Fibroblast of pulmonary artery (primary cell): ENCODE measurements around the gene FAM181A.

Experiments used
- DNase-seq: peaks from one replicate; pipeline ENCODE4 v3.0.0-alpha.2; 2010; ENCODE audit warnings: low read depth
- H3K4me3 ChIP-seq: replicated peaks from 2 replicates; pipeline ENCODE4 v1.5.1; 2011; ENCODE audit warnings: low read depth, mild to moderate bottlenecking, control low read depth, low read length, moderate library complexity
- TF ChIP-seq, protein P1 (sequence below): IDR thresholded peaks from 2 replicates; pipeline ENCODE4 v1.5.1; 2011; ENCODE audit warnings: mild to moderate bottlenecking, control low read depth, low read length, inconsistent platforms; ENCODE audit errors: missing control alignments

Gene FAM181A

DNA sequence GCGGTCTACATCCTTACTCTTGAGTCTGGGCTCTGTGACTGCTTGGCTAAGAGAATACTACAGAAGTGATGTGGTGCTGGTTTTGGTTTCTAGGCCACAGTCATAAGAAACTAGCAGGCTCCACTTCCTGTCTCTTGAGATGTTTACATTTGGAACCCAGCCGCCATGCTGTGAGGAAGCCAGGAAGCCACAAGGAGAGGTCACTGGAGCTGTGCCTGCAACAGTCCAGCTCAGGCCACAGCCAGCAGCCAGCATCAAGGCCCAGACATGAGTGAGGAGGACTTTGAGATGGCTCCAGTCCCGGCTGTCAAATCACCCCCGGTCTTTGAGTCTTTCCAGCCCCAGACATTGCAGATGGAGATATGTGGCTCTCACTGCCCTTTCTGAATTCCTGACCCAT lies 12.9 kb upstream of the FAM181A start:
- DNase-seq = no peak
- no peak overlapping the region for H3K4me3 ChIP-seq
- TF ChIP-seq, protein P1, sequence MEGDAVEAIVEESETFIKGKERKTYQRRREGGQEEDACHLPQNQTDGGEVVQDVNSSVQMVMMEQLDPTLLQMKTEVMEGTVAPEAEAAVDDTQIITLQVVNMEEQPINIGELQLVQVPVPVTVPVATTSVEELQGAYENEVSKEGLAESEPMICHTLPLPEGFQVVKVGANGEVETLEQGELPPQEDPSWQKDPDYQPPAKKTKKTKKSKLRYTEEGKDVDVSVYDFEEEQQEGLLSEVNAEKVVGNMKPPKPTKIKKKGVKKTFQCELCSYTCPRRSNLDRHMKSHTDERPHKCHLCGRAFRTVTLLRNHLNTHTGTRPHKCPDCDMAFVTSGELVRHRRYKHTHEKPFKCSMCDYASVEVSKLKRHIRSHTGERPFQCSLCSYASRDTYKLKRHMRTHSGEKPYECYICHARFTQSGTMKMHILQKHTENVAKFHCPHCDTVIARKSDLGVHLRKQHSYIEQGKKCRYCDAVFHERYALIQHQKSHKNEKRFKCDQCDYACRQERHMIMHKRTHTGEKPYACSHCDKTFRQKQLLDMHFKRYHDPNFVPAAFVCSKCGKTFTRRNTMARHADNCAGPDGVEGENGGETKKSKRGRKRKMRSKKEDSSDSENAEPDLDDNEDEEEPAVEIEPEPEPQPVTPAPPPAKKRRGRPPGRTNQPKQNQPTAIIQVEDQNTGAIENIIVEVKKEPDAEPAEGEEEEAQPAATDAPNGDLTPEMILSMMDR = no peak

DNA sequence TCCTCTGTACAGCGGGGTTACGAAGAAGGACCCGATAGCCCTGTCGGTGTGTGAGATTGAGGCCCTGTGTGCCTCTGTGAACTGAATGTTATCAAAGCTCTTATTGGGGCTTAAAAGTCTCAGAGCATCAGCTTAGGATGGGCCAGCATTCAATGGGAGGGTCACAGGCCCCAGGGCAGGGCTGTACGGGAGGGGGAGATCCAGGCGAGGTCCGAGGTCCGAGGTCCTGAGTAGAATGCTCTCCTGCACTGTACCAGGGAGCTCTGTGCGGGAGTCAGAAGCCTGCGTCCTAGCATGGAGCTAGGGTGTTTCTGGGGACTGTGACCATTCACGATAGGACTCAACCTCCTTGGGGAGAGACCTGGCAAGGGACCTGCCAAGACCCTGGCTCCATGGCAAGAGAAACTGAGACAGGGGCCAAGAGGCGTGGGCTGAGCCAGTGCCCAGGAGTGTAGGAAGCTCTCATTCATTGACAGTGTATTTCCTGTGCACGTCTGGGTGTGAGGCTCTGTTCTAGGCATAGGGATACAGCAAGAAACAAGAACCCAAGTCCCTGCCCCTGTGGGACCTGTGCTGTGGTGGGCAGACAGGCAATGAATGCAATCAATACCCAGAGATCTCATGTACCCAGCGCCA lies 12.0 kb upstream of the FAM181A start:
- no peak overlapping the region for H3K4me3 ChIP-seq
- DNase-seq = no peak
- TF ChIP-seq, protein P1 = no peak

DNA sequence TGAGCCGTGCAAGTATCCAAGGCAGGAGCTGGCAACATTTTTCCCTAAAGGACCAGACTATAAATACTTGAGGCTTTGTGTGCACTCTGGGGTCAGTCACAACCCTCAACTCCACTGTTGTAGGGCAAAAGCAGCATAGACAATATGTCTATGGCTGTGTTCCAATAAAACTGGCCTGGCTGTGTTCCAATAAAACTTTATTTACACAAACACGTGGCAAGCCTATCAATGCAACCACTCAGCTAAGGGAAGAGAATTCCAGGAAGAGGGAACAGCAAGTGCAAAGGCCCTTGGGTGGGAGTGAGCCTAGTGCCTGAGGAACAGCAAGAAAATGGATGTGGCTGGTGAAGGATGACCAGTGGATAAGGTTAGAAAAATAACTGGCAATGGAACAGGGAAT lies 11.3 kb upstream of the FAM181A start:
- TF ChIP-seq, protein P1 = no peak
- DNase-seq = no peak
- no peak overlapping the region for H3K4me3 ChIP-seq

DNA sequence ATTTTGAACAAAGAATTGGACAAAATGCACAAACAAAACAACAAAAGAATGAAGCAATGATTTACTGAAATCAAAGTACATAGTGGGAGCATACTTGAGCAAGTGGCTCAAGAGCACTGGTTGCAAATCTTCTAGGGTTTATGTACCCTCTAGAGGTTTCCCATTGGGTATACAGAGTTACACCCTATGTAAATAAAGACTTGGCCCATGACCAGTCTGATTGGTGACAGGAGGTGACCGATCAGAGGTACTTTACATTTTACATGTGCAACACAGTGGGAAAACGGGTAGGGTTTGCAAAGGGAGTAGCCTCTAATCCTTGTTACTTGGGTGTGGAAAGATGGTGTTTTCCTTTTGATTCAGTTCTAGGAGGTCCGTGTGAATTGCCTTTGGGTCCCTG lies 10.6 kb upstream of the FAM181A start:
- TF ChIP-seq, protein P1 = no peak
- no peak overlapping the region for H3K4me3 ChIP-seq
- no peak for DNase-seq

DNA sequence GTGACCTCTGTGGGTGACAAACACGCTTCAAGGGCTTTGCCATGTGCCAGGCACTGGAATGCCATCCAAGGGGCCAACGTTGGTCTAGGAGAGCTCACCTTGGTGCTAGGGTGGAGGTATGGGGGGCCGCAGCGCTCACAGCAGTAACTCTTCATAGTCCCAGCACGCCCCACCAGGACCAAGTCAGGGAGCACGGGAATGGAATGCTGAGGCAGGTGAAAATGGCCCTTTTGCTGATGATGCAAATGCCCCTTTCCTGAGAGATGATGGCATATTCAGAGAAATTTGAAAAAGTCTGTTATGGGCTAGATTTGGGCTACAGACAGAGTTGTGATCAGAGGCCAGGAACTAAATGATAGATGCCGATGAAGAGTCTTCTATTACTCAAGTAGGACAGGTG lies 10.0 kb upstream of the FAM181A start:
- DNase-seq = no peak
- TF ChIP-seq, protein P1 = no peak
- no peak overlapping the region for H3K4me3 ChIP-seq

DNA sequence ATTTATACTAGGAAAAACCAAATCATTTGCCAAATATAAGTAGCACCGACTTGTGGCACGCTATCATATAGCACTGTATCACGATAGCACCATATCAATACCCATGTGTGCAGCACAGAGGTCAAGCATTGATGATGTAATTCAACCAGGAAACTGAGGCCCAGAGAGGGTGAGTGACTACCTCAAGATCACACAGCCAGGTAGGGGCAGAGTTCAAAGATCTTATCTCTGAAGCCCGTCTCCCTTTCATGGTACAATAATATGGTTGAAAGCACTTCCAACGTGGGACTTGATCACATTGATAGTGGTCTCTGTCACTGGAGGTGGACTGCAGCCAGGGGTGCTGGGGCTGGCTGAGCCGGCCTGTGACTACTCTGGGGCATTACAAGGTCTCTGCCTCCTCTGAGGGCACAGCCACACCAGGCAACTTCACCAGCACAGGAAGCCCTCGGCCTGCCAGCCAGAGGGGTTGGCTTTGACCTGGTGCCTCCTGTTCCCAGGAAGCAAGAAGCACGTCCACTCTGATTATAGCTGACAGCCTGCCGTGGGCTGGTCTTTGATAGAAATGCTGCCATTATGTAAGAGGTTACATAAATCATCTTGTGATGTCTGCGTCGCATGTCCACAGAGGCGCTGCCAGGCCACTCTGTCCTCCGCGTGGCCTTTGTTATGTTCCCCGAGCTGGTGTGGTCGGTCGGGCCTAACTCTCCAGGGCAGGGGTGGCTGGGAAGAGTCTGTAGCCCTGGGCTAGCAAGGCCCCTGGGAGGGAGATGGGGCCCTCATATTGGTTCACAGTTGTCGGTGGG lies 5.9 kb upstream of the FAM181A start:
- no peak for DNase-seq

More for the DNA sequence above, 5.9 kb upstream of the FAM181A start:
- TF ChIP-seq, protein P1 = no peak
- H3K4me3 ChIP-seq = no peak overlapping the region
